NCI-H748 (cell line): Measurements from ENCODE around the gene GIPC3.

Experiments
- DNase-seq: peaks from one replicate; lab custom pipeline; 2025; ENCODE audit not compliant: unreplicated experiment; lab: John Stamatoyannopoulos, UW

The GIPC3 gene

GRCh38 chr19:3585301-3586126 is at the start of gene GIPC3:
Gene GIPC3 (plus strand): TSS chr19:3585478. CDS start chr19:3585598, 120 bp downstream.
- DNase-seq = no peak

- DNase-seq = no peak
Observed at GRCh38 chr19:3535563-3535965, 49.7 kb upstream of the GIPC3 start.

- no peak for DNase-seq
Observed at GRCh38 chr19:3535981-3536380, 49.3 kb upstream of the GIPC3 start.

- DNase-seq = no peak
Observed at GRCh38 chr19:3536429-3537100, 48.7 kb upstream of the GIPC3 start.

- no peak for DNase-seq
Observed at GRCh38 chr19:3537101-3537437, 48.2 kb upstream of the GIPC3 start.

GRCh38 chr19:3537438-3538240 is 47.6 kb upstream of the GIPC3 start:
- DNase-seq = no peak

- no peak for DNase-seq
Observed at GRCh38 chr19:3538258-3538929, 46.9 kb upstream of the GIPC3 start.

GRCh38 chr19:3538965-3539755 is 46.1 kb upstream of the GIPC3 start, which contains the start of gene TEKTIP1:
Gene TEKTIP1 (plus strand): TSS chr19:3539174. CDS start chr19:3539178, 4 bp downstream.
- DNase-seq = peak; percentile 6

- no peak for DNase-seq
Observed at GRCh38 chr19:3539756-3540118, 45.5 kb upstream of the GIPC3 start.

- no peak for DNase-seq
Observed at GRCh38 chr19:3543150-3544057, 41.9 kb upstream of the GIPC3 start.

- DNase-seq = no peak
Observed at GRCh38 chr19:3544058-3544376, 41.3 kb upstream of the GIPC3 start.

- peak; percentile 39 for DNase-seq
Observed at GRCh38 chr19:3544742-3545668, 40.3 kb upstream of the GIPC3 start.

- DNase-seq = no peak
Observed at GRCh38 chr19:3545669-3546034, 39.6 kb upstream of the GIPC3 start.

- DNase-seq = no peak
Observed at GRCh38 chr19:3546119-3546518, 39.2 kb upstream of the GIPC3 start.

- DNase-seq = no peak
Observed at GRCh38 chr19:3547301-3547731, 38.0 kb upstream of the GIPC3 start.

- no peak for DNase-seq
Observed at GRCh38 chr19:3547767-3548282, 37.5 kb upstream of the GIPC3 start.

- DNase-seq = no peak
Observed at GRCh38 chr19:3548606-3549005, 36.7 kb upstream of the GIPC3 start.

- no peak for DNase-seq
Observed at GRCh38 chr19:3549816-3550215, 35.5 kb upstream of the GIPC3 start.
